Measurements from ENCODE around the gene PIP4K2C.
"Not testable (repeated sequence)": the region's sequence is repeated elsewhere in the genome, so short reads cannot be mapped to it uniquely, and the experiment has no call there.

PIP4K2C gene

GRCh38 chr12:57560516-57560915 is 30.5 kb upstream of the PIP4K2C start:
- no peak for DNase-seq

- DNase-seq, result not testable (repeated sequence)
Observed at GRCh38 chr12:57561117-57561516, 29.9 kb upstream of the PIP4K2C start.

- DNase-seq, result no peak
Observed at GRCh38 chr12:57563358-57563757, 27.6 kb upstream of the PIP4K2C start.

- DNase-seq, result no peak
Observed at GRCh38 chr12:57564178-57564740, 26.7 kb upstream of the PIP4K2C start.

- no peak for DNase-seq
Observed at GRCh38 chr12:57568838-57569237, 22.2 kb upstream of the PIP4K2C start.

GRCh38 chr12:57569858-57570257 is 21.1 kb upstream of the PIP4K2C start:
- DNase-seq, result no peak

- not testable (repeated sequence) for DNase-seq
Observed at GRCh38 chr12:57570438-57570837, 20.6 kb upstream of the PIP4K2C start.

- no peak for DNase-seq
Observed at GRCh38 chr12:57571926-57572762, 18.8 kb upstream of the PIP4K2C start.

GRCh38 chr12:57574795-57575194 is 16.2 kb upstream of the PIP4K2C start:
- no peak for DNase-seq

- DNase-seq, result no peak
Observed at GRCh38 chr12:57575771-57576612, 15.0 kb upstream of the PIP4K2C start.

- no peak for DNase-seq
Observed at GRCh38 chr12:57576613-57577160, 14.3 kb upstream of the PIP4K2C start.

- DNase-seq, result no peak
Observed at GRCh38 chr12:57577981-57578758, 12.8 kb upstream of the PIP4K2C start.

- no peak for DNase-seq
Observed at GRCh38 chr12:57579011-57579410, 12.0 kb upstream of the PIP4K2C start.

GRCh38 chr12:57579677-57580465 is 11.1 kb upstream of the PIP4K2C start:
- no peak for DNase-seq

- no peak for DNase-seq
Observed at GRCh38 chr12:57580466-57580795, 10.6 kb upstream of the PIP4K2C start.

GRCh38 chr12:57581802-57582201 is 9.2 kb upstream of the PIP4K2C start:
- no peak for DNase-seq

- no peak for DNase-seq
Observed at GRCh38 chr12:57582440-57582839, 8.6 kb upstream of the PIP4K2C start.

- DNase-seq, result peak; percentile 41
Observed at GRCh38 chr12:57583008-57583831, 7.8 kb upstream of the PIP4K2C start.

GRCh38 chr12:57584050-57584449 is 6.9 kb upstream of the PIP4K2C start:
- no peak for DNase-seq

GRCh38 chr12:57584690-57585089 is 6.3 kb upstream of the PIP4K2C start:
- no peak for DNase-seq

GRCh38 chr12:57585156-57585555 is 5.8 kb upstream of the PIP4K2C start:
- DNase-seq, result no peak
